ENCODE data around the gene STARD10.

GRCh38 chr11:72833083-72833733 lies 39.4 kb upstream of the STARD10 start:
- TF ChIP-seq CTCF (conservative IDR thresholded peaks at IDR 0.05; ENCODE audit: low read length) (no peak), EZH2phosphoT487 (IDR thresholded peaks at IDR 0.05; ENCODE audit: borderline replicate concordance, low read depth, low read length) (no peak)

All from OCI-LY7 (cell line).